WTC11 (cell line): ENCODE results near the gene ASTN1. TPM values are rescaled to one million over a fixed set of nuclear protein-coding genes. Genes with fewer than 3 reads are reported as not detected.

ENCODE experiments used
- ATF3 ChIP-seq: sonication (generic); formaldehyde crosslinking; conservative IDR thresholded peaks from 2 replicates; pipeline ENCODE4 v1.8.1; 2022; ENCODE audit warnings: mild to moderate bottlenecking, missing genetic modification reagents
- CBFB ChIP-seq: sonication (generic); formaldehyde crosslinking; IDR thresholded peaks from 2 replicates; pipeline ENCODE4 v1.8.1; 2022; ENCODE audit warnings: mild to moderate bottlenecking, low read depth, missing genetic modification reagents
- CREB1 ChIP-seq: sonication (generic); formaldehyde crosslinking; IDR thresholded peaks from 2 replicates; pipeline ENCODE4 v1.8.0; 2023; ENCODE audit warnings: mild to moderate bottlenecking, missing genetic modification reagents
- ELF4 ChIP-seq: sonication (generic); formaldehyde crosslinking; IDR thresholded peaks from 2 replicates; pipeline ENCODE4 v1.8.1; 2022; ENCODE audit warnings: low read depth, mild to moderate bottlenecking, moderate library complexity, missing genetic modification reagents
- FOXP1 ChIP-seq: sonication (generic); formaldehyde crosslinking; IDR thresholded peaks from 2 replicates; pipeline ENCODE4 v1.8.0; 2022; ENCODE audit warnings: missing genetic modification reagents, mild to moderate bottlenecking, moderate library complexity, borderline replicate concordance
- GRHL2 ChIP-seq: fragments of 250-450 bp; sonication (Bioruptor Pico); IDR thresholded peaks from 2 replicates; pipeline ENCODE4 v1.8.0; 2022; ENCODE audit warnings: mild to moderate bottlenecking, moderate library complexity; ENCODE audit not compliant: insufficient replicate concordance, severe bottlenecking
- KAT7 ChIP-seq: sonication (generic); formaldehyde crosslinking; IDR thresholded peaks from 2 replicates; pipeline ENCODE4 v1.8.1; 2023; ENCODE audit warnings: missing genetic modification reagents, mild to moderate bottlenecking, borderline replicate concordance
- NR1H2 ChIP-seq: sonication (generic); formaldehyde crosslinking; IDR thresholded peaks from 2 replicates; pipeline ENCODE4 v1.9.0; 2021; ENCODE audit warnings: mild to moderate bottlenecking, moderate library complexity, missing genetic modification reagents
- NR3C1 ChIP-seq: sonication (generic); formaldehyde crosslinking; conservative IDR thresholded peaks from 2 replicates; pipeline ENCODE4 v1.8.1; 2023; ENCODE audit warnings: low read depth, mild to moderate bottlenecking, missing genetic modification reagents
- PRDM15 ChIP-seq: sonication (generic); formaldehyde crosslinking; IDR thresholded peaks from 2 replicates; pipeline ENCODE4 v1.8.0; 2022; ENCODE audit warnings: missing genetic modification reagents
- PRRX2 ChIP-seq: fragments of 250-450 bp; sonication (Bioruptor Pico); IDR thresholded peaks from 2 replicates; pipeline ENCODE4 v1.8.0; 2021; ENCODE audit warnings: mild to moderate bottlenecking
- SOX15 ChIP-seq: fragments of 250-450 bp; sonication (Bioruptor Pico); IDR thresholded peaks from 2 replicates; pipeline ENCODE4 v1.9.0; 2021; ENCODE audit warnings: mild to moderate bottlenecking
- STAT6 ChIP-seq: sonication (generic); formaldehyde crosslinking; conservative IDR thresholded peaks from 2 replicates; pipeline ENCODE4 v1.8.1; 2023; ENCODE audit warnings: mild to moderate bottlenecking, low read depth, missing genetic modification reagents, moderate library complexity
- USF2 ChIP-seq: sonication (generic); formaldehyde crosslinking; IDR thresholded peaks from 2 replicates; pipeline ENCODE4 v1.8.1; 2023; ENCODE audit warnings: mild to moderate bottlenecking, missing genetic modification reagents, moderate library complexity
- ZNF121 ChIP-seq: sonication (generic); formaldehyde crosslinking; IDR thresholded peaks from 2 replicates; pipeline ENCODE4 v1.8.0; 2023; ENCODE audit warnings: missing genetic modification reagents
- ZNF263 ChIP-seq: sonication (generic); formaldehyde crosslinking; IDR thresholded peaks from 2 replicates; pipeline ENCODE4 v1.8.1; 2022; ENCODE audit warnings: low read depth, mild to moderate bottlenecking, moderate library complexity, missing genetic modification reagents
- ZNF396 ChIP-seq: fragments of 250-450 bp; sonication (Bioruptor Pico); IDR thresholded peaks from 2 replicates; pipeline ENCODE4 v1.8.0; 2021; ENCODE audit warnings: mild to moderate bottlenecking, moderate library complexity, borderline replicate concordance
- ZNF416 ChIP-seq: fragments of 250-450 bp; sonication (Bioruptor Pico); IDR thresholded peaks from 2 replicates; pipeline ENCODE4 v1.9.0; 2021; ENCODE audit warnings: mild to moderate bottlenecking, inconsistent platforms
- ZNF671 ChIP-seq: fragments of 250-450 bp; sonication (Bioruptor Pico); IDR thresholded peaks from 2 replicates; pipeline ENCODE4 v1.8.0; 2021; ENCODE audit warnings: mild to moderate bottlenecking
- total RNA-seq: library from RNA; stranded (reverse); gene quantifications from 3 replicates; pipeline ENCODE4 v1.2.3, GENCODE V29; 2021
- TF ChIP-seq, protein P1 (sequence below): sonication (generic); formaldehyde crosslinking; IDR thresholded peaks from 2 replicates; pipeline ENCODE4 v1.8.1; 2023; ENCODE audit warnings: mild to moderate bottlenecking, missing genetic modification reagents, borderline replicate concordance
- TF ChIP-seq, protein P2 (sequence below): sonication (generic); formaldehyde crosslinking; IDR thresholded peaks from 2 replicates; pipeline ENCODE4 v1.8.0; 2023; ENCODE audit warnings: missing genetic modification reagents
- TF ChIP-seq, protein P3 (sequence below): sonication (generic); formaldehyde crosslinking; IDR thresholded peaks from 2 replicates; pipeline ENCODE4 v1.8.1; 2022; ENCODE audit warnings: mild to moderate bottlenecking, missing genetic modification reagents, moderate library complexity, borderline replicate concordance
- TF ChIP-seq, protein P4 (sequence below): sonication (generic); formaldehyde crosslinking; IDR thresholded peaks from 2 replicates; pipeline ENCODE4 v1.8.1; 2023; ENCODE audit warnings: mild to moderate bottlenecking, missing genetic modification reagents

Gene ASTN1
- total RNA-seq, 1 experiment from 2014 or later: 3.4 TPM

DNA sequence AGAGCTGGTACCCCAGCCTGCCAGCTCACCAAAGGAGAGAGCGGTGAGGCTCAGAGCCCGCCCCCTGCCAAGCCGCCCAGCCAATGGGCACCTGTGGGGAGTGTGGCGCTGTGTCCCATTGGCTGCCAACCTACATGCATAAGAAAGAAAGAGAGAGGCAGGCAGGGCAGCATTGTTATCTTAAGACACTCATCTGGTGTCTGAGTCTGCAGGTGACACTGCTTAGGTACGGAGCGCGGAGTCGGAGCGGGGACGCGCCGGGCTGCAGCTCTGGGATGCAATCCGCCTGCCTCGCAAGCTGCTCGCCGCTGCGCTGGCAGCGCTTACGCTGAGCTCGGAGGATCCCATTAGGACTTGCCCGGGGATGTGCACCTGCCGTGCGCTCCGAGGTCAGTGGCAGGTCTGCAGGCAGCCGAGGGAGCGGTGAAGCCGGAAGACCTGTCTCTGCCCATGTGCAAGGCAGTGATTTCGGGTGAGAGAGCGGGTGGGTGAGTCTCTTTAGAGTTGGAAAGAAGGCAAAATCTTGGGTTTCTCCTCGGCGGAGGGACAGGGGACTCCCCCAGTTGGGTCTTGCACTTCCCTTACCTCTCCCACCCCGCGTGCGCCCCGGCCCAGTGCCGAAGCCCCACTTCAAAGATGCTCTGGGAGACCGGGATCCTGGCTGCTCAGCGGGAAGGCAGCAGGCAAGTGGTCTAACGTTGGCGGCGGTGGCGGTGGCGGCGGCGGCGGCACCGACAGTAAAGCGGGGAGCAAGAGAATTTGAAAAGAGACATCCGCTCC lies 6.4 kb upstream of the ASTN1 start, which contains the start of gene BRINP2 (continued):
- TF ChIP-seq PRDM15 (CRISPR knock-in tag) (peak; percentile 43; the same call in 1 of the 2 replicates), CREB1 (CRISPR knock-in tag) (no peak), ATF3 (CRISPR knock-in tag) (no peak), SOX15 (CRISPR knock-in tag) (no peak), ZNF396 (CRISPR knock-in tag) (no peak), NR1H2 (no peak), PRRX2 (CRISPR knock-in tag) (no peak), ZNF121 (no peak), CBFB (no peak), FOXP1 (CRISPR knock-in tag) (peak; percentile 73; the same call in 1 of the 2 replicates), NR3C1 (CRISPR knock-in tag) (no peak), STAT6 (CRISPR knock-in tag) (no peak), ZNF671 (CRISPR knock-in tag) (no peak), ELF4 (CRISPR knock-in tag) (no peak), KAT7 (CRISPR knock-in tag) (no peak), ZNF263 (CRISPR knock-in tag) (no peak), USF2 (CRISPR knock-in tag) (no peak), GRHL2 (CRISPR knock-in tag) (no peak), ZNF416 (CRISPR knock-in tag) (no peak)
- TF ChIP-seq, protein P1, sequence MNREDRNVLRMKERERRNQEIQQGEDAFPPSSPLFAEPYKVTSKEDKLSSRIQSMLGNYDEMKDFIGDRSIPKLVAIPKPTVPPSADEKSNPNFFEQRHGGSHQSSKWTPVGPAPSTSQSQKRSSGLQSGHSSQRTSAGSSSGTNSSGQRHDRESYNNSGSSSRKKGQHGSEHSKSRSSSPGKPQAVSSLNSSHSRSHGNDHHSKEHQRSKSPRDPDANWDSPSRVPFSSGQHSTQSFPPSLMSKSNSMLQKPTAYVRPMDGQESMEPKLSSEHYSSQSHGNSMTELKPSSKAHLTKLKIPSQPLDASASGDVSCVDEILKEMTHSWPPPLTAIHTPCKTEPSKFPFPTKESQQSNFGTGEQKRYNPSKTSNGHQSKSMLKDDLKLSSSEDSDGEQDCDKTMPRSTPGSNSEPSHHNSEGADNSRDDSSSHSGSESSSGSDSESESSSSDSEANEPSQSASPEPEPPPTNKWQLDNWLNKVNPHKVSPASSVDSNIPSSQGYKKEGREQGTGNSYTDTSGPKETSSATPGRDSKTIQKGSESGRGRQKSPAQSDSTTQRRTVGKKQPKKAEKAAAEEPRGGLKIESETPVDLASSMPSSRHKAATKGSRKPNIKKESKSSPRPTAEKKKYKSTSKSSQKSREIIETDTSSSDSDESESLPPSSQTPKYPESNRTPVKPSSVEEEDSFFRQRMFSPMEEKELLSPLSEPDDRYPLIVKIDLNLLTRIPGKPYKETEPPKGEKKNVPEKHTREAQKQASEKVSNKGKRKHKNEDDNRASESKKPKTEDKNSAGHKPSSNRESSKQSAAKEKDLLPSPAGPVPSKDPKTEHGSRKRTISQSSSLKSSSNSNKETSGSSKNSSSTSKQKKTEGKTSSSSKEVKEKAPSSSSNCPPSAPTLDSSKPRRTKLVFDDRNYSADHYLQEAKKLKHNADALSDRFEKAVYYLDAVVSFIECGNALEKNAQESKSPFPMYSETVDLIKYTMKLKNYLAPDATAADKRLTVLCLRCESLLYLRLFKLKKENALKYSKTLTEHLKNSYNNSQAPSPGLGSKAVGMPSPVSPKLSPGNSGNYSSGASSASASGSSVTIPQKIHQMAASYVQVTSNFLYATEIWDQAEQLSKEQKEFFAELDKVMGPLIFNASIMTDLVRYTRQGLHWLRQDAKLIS (CRISPR knock-in tag): no peak
- TF ChIP-seq, protein P2, sequence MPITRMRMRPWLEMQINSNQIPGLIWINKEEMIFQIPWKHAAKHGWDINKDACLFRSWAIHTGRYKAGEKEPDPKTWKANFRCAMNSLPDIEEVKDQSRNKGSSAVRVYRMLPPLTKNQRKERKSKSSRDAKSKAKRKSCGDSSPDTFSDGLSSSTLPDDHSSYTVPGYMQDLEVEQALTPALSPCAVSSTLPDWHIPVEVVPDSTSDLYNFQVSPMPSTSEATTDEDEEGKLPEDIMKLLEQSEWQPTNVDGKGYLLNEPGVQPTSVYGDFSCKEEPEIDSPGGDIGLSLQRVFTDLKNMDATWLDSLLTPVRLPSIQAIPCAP: no peak
- TF ChIP-seq, protein P3, sequence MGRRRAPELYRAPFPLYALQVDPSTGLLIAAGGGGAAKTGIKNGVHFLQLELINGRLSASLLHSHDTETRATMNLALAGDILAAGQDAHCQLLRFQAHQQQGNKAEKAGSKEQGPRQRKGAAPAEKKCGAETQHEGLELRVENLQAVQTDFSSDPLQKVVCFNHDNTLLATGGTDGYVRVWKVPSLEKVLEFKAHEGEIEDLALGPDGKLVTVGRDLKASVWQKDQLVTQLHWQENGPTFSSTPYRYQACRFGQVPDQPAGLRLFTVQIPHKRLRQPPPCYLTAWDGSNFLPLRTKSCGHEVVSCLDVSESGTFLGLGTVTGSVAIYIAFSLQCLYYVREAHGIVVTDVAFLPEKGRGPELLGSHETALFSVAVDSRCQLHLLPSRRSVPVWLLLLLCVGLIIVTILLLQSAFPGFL (CRISPR knock-in tag): no peak
- TF ChIP-seq, protein P4, sequence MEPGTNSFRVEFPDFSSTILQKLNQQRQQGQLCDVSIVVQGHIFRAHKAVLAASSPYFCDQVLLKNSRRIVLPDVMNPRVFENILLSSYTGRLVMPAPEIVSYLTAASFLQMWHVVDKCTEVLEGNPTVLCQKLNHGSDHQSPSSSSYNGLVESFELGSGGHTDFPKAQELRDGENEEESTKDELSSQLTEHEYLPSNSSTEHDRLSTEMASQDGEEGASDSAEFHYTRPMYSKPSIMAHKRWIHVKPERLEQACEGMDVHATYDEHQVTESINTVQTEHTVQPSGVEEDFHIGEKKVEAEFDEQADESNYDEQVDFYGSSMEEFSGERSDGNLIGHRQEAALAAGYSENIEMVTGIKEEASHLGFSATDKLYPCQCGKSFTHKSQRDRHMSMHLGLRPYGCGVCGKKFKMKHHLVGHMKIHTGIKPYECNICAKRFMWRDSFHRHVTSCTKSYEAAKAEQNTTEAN (CRISPR knock-in tag): no peak
- TF ChIP-seq, all 79 proteins: peak for 9
